HG03571 (cell line): ENCODE measurements around the gene IRX6.

Source experiments
- ATAC-seq: cut with Tn5 transposase; IDR thresholded peaks from one replicate; pipeline ENCODE4 v1.9.1; 2021; ENCODE audit not compliant: unreplicated experiment

IRX6 gene

GRCh38 chr16:55323637-55324271 lies at the start of gene IRX6:
IRX6 (plus strand) TSS chr16:55324203; CDS start chr16:55325092, 889 bp downstream.
- no peak for ATAC-seq

GRCh38 chr16:55274391-55274790 lies 49.6 kb upstream of the IRX6 start:
- no peak for ATAC-seq

DNA sequence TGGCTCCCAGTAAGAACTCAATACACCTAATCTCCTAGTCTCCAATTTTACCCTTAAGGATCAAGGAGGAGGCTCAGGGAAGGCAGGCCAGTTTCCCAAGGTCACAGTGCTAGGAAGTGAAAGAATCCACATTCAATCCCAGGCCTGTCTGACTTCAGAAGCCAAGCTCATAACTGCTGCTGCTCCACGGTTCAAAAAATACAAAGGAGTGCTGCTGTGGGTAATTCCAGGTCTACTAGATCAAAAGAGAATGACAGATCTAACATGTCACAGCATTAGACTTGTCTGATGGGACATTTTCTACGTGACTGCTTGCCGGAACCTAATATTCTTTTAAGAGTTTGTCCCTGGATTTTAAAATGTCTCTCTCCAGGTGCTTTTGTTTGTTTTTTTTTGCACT lies 48.8 kb upstream of the IRX6 start:
- ATAC-seq: no peak

DNA sequence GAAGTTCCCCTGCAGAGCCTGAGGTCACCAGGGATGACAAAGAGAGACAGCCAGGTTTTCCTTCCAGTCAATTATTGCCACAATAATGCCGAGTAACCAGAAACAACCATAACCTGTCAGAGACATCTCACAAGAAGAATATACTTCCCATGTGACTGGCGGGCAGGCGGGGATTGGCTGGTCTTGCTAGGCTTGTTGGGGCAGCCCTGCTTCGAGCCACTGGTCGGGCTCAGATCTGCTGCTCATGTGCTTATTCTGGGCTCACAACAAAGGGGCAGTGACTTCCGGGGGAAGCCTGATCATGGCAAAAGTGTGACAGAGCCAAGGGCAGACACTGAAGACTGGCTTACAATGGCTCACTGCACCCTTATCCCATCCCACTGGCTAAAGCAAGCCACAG lies 48.1 kb upstream of the IRX6 start:
- no peak for ATAC-seq

DNA sequence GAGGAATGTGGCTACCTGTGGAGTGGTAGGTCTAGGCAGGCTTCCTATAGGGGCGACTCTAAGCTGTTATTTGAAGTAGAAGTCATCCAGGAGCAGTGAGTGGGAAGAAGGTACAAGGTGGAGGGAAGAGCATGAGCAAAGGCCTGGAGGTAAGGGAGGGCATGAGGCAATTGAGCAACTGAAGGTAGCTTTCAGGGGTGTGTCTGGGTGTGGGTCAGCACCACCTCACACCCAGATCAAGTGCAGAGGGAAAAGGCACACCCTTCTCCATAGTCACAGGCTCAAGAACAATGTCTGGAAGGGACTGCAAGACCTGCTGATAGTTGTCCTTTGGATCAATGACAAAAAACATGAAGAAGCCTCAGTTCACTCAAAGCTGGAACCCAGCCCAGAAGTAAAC lies 46.5 kb upstream of the IRX6 start:
- no peak for ATAC-seq

DNA sequence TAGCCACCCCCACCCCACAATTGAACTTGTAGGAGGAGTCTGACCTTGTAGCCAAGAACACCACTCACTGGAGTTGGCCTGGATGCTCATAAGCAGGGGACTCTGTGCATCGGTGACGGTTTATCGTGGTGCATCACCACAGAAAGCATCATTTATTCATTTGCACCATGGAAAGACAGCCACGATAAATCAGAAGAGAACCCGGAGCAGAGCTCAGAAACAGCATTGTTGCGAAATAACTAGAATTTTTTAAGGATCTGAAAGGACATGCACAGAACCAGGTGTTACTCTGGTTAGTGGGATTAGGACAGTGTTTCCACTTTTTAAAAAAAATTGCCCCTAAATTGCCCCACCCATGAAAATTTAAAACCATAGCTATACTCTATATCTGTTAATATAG lies 44.4 kb upstream of the IRX6 start:
- no peak for ATAC-seq

- ATAC-seq: no peak
Observed at GRCh38 chr16:55280587-55280986, 43.4 kb upstream of the IRX6 start.

GRCh38 chr16:55282441-55282840 lies 41.6 kb upstream of the IRX6 start:
- no peak for ATAC-seq

DNA sequence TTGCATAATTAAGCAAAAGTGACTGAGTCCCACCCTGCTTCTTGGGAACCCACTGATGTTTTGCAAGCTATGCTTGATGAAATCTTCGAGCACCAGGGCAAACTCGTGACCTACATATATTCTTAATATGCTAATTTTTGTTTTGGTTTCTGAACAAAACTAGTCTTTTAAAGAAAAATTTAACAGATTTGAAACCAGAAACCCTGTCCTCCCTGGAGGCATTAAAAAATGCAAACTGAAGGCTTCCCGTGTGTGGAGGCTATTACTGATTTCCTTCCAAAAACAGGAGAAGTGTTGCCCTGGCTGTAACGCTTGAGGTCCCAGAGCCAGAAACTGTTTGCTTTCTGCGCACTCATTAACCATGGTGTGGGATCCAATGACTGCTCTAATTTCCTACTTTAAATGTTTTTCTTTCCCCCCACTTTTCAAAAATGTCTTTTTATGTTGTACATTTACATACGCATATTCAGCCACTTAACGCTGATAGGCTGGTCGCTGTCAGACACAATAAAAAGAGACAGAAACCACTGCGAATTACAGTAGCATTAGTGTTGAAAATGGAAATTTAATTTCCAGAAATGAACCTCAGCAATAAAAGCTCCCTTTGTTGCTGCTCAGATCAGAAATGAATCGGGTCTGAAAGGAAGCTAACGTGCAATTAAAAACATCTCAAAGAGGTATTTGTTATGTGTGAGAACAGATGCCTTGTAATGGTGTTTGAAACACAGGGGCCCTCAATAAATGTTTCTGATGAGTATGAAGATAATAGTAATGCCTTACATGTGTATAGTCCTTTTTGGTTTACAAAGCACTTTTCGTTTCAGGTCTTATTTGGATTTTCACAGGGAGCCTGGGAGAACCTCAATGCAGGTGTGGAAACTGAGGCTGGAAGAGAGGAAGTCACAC lies 39.9 kb upstream of the IRX6 start:
- no peak for ATAC-seq

- no peak for ATAC-seq
Observed at GRCh38 chr16:55284718-55285099, 39.3 kb upstream of the IRX6 start.

DNA sequence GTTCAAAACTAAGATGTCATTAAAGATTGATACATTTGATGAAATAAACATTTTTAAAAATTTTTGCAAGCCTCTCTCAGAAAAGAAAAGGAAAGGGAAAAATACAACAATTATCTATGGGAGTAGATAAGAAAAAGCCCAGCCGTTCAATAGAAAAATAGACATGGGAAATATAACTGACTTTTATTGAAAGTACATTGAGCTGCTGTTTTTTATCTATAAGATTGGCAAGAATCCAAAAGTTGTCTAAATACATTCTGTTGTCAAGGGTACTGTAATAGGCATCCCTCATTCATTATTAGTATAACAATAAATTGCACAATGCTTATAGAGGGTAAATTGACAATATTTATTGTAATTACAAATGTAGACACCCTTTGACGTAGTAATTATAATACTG lies 38.4 kb upstream of the IRX6 start:
- ATAC-seq: no peak

DNA sequence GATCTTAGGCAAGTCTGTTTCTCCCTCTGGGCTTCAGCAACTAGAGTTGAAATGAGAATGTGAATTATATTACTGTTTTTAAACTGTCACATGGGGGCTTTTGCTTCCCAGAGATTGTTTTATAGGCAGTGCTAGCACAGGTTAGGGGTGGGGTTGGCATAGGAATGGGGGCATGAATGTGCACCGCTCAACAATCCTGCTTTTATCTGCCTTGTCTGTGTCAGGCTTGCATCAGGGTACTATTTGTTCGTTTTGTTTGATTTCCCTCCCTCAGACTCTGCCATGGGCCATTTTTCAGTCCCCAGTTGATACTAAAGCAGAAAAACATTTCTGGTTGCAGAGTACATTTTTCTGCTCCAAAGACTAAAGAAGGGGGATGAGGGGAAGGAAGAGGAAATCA lies 34.6 kb upstream of the IRX6 start:
- no peak for ATAC-seq

- ATAC-seq: no peak
Observed at GRCh38 chr16:55291847-55292246, 32.2 kb upstream of the IRX6 start.

GRCh38 chr16:55292491-55292890 lies 31.5 kb upstream of the IRX6 start:
- ATAC-seq: no peak

- ATAC-seq: no peak
Observed at GRCh38 chr16:55294129-55294528, 29.9 kb upstream of the IRX6 start.

DNA sequence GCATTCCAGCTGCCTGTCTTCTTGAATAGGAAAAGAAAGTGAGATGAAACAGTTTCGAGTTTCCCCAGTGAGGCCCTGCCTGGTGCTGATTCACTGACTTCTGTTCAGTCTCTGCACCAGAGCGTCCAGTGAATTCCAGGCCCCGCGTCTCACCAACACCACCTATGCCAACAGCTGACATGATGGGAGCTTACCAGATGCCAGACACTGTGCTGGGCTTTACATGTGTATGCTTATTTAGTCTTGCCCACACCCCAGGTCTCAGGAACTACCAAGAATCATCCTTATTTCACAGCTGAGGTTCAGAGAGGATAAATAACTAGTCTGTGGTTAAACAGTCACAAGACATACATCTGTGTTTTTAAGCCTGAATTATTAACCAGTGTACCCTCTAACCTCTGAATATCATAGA lies 29.1 kb upstream of the IRX6 start:
- no peak for ATAC-seq

DNA sequence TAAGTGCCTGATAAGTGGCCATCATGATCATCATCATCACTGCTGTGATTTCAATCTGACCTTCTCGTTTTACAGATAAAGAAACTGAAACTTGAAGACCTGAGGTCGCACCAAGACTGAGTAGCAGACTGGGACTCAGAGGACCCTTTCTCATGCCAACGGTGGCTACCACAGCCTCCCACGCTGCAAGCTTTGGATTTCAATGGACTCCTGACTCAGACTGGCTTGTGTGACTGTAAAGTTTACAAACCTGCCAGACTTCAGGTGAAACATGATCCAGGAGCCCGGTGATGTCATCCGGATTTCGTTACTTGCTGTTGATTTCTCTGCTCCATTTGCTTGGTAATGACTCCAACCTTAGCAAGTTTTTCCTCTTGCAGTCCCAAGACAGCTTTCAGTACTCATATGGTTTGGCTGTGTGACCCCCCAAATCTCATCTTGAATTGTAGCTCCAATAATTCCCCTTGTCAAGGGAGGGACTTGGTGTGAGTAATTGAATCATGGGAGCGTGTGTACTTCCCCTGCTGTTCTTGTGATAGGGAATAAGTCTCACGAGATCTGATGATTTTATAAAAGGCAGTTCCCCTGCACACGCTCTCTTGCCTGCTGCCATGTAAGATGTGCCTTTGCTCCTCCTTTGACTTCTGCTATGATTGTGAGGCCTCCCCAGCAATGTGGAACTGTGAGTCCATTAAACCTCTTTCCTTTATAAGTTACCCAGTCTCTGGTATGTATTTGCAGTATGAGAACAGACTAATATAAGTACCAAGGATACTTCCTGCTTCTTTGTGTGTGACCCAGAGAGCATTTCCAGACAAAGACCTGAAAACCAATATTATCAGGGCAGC lies 26.7 kb upstream of the IRX6 start:
- no peak for ATAC-seq

GRCh38 chr16:55297910-55298479 lies 26.0 kb upstream of the IRX6 start:
- ATAC-seq: no peak

DNA sequence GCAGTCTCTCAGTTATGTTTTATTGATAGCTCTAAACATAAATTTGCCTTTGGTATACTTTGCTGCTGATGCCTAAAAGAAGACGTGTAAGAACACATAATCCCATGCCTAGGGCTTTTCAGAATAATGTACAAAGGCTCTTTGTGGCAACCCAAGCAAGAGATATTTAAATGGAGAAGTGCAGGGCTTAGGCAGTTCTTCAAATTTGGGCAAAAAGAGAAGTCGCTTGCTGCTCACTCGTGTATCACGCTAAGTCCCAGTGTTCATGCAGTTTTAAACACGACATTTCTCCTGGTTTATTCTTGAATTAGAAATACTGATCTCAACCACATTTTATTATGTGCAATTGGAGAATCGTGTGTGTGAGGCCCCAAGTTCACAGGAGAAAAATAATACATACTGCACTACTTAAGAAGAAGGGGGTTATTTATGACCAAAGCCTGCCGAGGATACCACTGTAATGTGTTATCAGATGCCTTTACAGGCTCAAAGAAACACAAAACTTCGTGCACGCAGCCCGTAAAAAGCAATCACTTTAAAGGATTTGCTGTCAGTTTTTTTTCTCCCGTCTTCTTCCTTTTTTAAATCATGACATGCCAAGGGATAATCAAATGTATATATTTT lies 22.5 kb upstream of the IRX6 start:
- no peak for ATAC-seq

DNA sequence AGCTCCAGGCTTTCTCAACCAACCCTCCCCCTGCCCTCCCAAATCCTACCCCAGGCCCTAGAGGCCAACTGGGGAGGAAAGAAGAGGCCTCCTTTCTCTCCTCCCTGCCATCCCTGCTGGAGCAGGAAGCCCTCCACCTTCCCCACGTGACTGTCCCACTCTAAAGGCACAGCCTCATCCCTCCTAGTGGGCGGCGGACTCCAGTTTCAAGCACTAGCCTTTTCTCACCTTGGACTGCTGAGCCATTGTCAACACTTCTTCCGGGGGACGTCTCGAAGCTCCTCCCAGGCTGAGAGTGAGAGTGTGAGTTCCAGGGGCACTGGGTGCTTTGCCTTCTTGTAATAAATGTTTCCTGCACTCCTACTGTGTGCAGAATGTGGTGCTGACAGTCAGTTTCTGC lies 21.4 kb upstream of the IRX6 start:
- no peak for ATAC-seq

DNA sequence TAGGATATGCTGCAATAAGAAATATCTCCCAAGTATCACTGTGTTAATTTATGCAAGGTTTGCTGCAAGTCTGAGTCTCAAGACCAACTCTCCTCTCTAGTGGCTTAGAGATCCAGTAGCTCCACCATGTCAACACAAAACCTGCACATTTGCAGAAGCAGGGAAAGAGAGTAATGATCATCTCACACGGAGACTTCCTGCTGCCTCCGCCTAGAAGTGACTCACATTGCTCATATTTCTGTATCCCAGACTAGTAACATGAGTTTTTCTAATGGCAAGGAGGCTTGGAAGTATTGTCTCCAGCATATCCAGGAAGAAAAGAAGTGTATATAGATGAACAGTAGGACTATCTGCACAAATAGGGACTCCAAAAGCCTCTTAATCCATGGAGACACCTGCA lies 15.0 kb upstream of the IRX6 start:
- ATAC-seq: no peak
